Occipital lobe (tissue), 3 donors: ENCODE data around the gene RXFP3. TPM values are rescaled to one million over a fixed set of nuclear protein-coding genes. Genes with fewer than 3 reads are reported as not detected.

Experiments
- DNase-seq: peaks from one replicate; lab custom pipeline; 2025; lab: John Stamatoyannopoulos, UW
- small RNA-seq: library from RNA; depleted of rRNA; stranded (forward); fragments of <200 nt; gene quantifications from one replicate; pipeline ENCODE3, GENCODE V24; 2014
- total RNA-seq: library from RNA; depleted of rRNA; stranded (reverse); fragments of >200 nt; gene quantifications from one replicate; pipeline ENCODE4 v1.2.3, GENCODE V29; 2014

Gene RXFP3
- total RNA-seq, 1 donor from 2014 or later = 0.94 TPM

GRCh38 chr5:33980030-33980429 is 43.8 kb downstream of the RXFP3 start:
- no peak for DNase-seq

- no peak for DNase-seq
These were observed 45.4 kb downstream of the RXFP3 start for GRCh38 chr5:33981408-33982162.

- DNase-seq = no peak
These were observed 48.0 kb downstream of the RXFP3 start for GRCh38 chr5:33984178-33984577.

- DNase-seq = no peak
These were observed 48.5 kb downstream of the RXFP3 start, which contains the start of gene SLC45A2 for GRCh38 chr5:33984671-33985124. SLC45A2 (minus strand) TSS chr5:33984693; CDS start chr5:33984583, 110 bp downstream.

- no peak for DNase-seq
These were observed 49.3 kb downstream of the RXFP3 start for GRCh38 chr5:33985447-33985846.

Small RNAs within 50 kb of the gene (small RNA-seq; reads per million reads assigned to genes)
- not detected for gene RNU6-923P

Other genes with a start within 250 kb of the RXFP3 start
- gene ADAMTS12, start 44.4 kb upstream of the RXFP3 start, total RNA-seq = 1.2 TPM
- 0.16 TPM for gene SLC45A2, start 48.3 kb downstream of the RXFP3 start, total RNA-seq
- gene AMACR, start 71.7 kb downstream of the RXFP3 start, total RNA-seq = 10.6 TPM
- gene C1QTNF3, start 106.8 kb downstream of the RXFP3 start, total RNA-seq = 11.7 TPM